HepG2 (cell line): ENCODE results near the gene SYS1. TPM values are rescaled to one million over a fixed set of nuclear protein-coding genes. Genes with fewer than 3 reads are reported as not detected.

Experiments
- ASH2L ChIP-seq: fragments of 300-600, 200-600 bp; sonication (generic); IDR thresholded peaks from 2 replicates; pipeline ENCODE4 v1.7.0; 2017; ENCODE audit warnings: low read depth, mild to moderate bottlenecking, moderate library complexity, mixed read lengths, low read length; ENCODE audit not compliant: insufficient read length
- EEA1 ChIP-seq: sonication (generic); formaldehyde crosslinking; IDR thresholded peaks from 2 replicates; pipeline ENCODE4 v1.5.1; 2020; ENCODE audit warnings: mild to moderate bottlenecking, missing genetic modification reagents, borderline replicate concordance
- FOXO4 ChIP-seq: sonication (generic); formaldehyde crosslinking; conservative IDR thresholded peaks from 2 replicates; pipeline ENCODE4 v1.8.1; 2023; ENCODE audit warnings: missing genetic modification reagents
- HOXA9 ChIP-seq: sonication (generic); formaldehyde crosslinking; IDR thresholded peaks from 2 replicates; pipeline ENCODE4 v1.8.1; 2022; ENCODE audit warnings: missing genetic modification reagents, mild to moderate bottlenecking, moderate library complexity, borderline replicate concordance
- MIER3 ChIP-seq: IDR thresholded peaks from 2 replicates; pipeline ENCODE4 v1.6.1; 2016; ENCODE audit warnings: missing compliant biosample characterization, borderline replicate concordance
- NFE2 ChIP-seq: sonication (generic); formaldehyde crosslinking; IDR thresholded peaks from 2 replicates; pipeline ENCODE4 v1.4.0; 2020; ENCODE audit warnings: missing genetic modification reagents
- PCBP2 ChIP-seq: fragments of 200-400 bp; formaldehyde crosslinking; optimal IDR thresholded peaks from 2 replicates; pipeline ENCODE3; 2018; ENCODE audit warnings: low read length, low read depth; ENCODE audit not compliant: poor library complexity, severe bottlenecking
- POGZ ChIP-seq: sonication (generic); formaldehyde crosslinking; IDR thresholded peaks from 2 replicates; pipeline ENCODE4 v1.4.0; 2020; ENCODE audit warnings: mild to moderate bottlenecking, missing genetic modification reagents
- SOX5 ChIP-seq: IDR thresholded peaks from 2 replicates; pipeline ENCODE4 v1.6.1; 2016; ENCODE audit warnings: borderline replicate concordance
- ZFYVE20 ChIP-seq: sonication (generic); formaldehyde crosslinking; IDR thresholded peaks from 2 replicates; pipeline ENCODE4 v1.8.0; 2023; ENCODE audit warnings: low read depth, mild to moderate bottlenecking, moderate library complexity, missing genetic modification reagents, borderline replicate concordance
- ZNF282 ChIP-seq: fragments of 450-650 bp; IDR thresholded peaks from 2 replicates; pipeline ENCODE4 v1.6.1; 2018; ENCODE audit not compliant: partially characterized antibody
- ZNF326 ChIP-seq: sonication (generic); formaldehyde crosslinking; IDR thresholded peaks from 2 replicates; pipeline ENCODE4 v1.4.0; 2020; ENCODE audit warnings: missing genetic modification reagents, borderline replicate concordance
- ZNF414 ChIP-seq: sonication (generic); formaldehyde crosslinking; IDR thresholded peaks from 2 replicates; pipeline ENCODE4 v1.5.0; 2020; ENCODE audit warnings: missing genetic modification reagents
- ZNF549 ChIP-seq: sonication (generic); formaldehyde crosslinking; IDR thresholded peaks from 2 replicates; pipeline ENCODE4 v1.5.0; 2020; ENCODE audit warnings: missing genetic modification reagents
- ZNF615 ChIP-seq: sonication (generic); formaldehyde crosslinking; IDR thresholded peaks from 2 replicates; pipeline ENCODE4 v1.5.0; 2020; ENCODE audit warnings: mild to moderate bottlenecking, missing genetic modification reagents, borderline replicate concordance
- ZNF773 ChIP-seq: sonication (generic); formaldehyde crosslinking; IDR thresholded peaks from 2 replicates; pipeline ENCODE4 v1.4.0; 2020; ENCODE audit warnings: missing genetic modification reagents, borderline replicate concordance
- ZSCAN22 ChIP-seq: sonication (generic); formaldehyde crosslinking; IDR thresholded peaks from 2 replicates; pipeline ENCODE4 v1.4.0; 2020; ENCODE audit warnings: mild to moderate bottlenecking, missing genetic modification reagents
- polyA plus RNA-seq, 8 experiments: library from polyadenylated mRNA; depleted of rRNA in 3 of 8; stranded (reverse) in 7 of 8; unstranded in 1 of 8; fragments of >200 nt; fragmentation: Illumina TruSeq in 4 of 8; extraction: Trizol in 4 of 8; gene quantifications; 2 replicates each; pipeline versions ENCODE4 v1.2.1 to v1.2.3, GENCODE V29; 2011 to 2016; ENCODE audit warnings: low read depth in 4 of 8, missing spikeins in 1 of 8, mixed read lengths in 1 of 8; ENCODE audit not compliant: insufficient read depth in 1 of 8
- total RNA-seq, 5 experiments: library from RNA; depleted of rRNA; stranded (reverse); fragments of >200 nt; fragmentation: Illumina TruSeq; extraction: Trizol; gene quantifications; 2 replicates each; pipeline ENCODE4 v1.2.3, GENCODE V29; 2016; ENCODE audit warnings: low read depth in 1 of 5
- TF ChIP-seq, protein P1 (sequence below): sonication (generic); formaldehyde crosslinking; IDR thresholded peaks from 2 replicates; pipeline ENCODE4 v1.8.0; 2022; ENCODE audit warnings: mild to moderate bottlenecking, missing genetic modification reagents; ENCODE audit not compliant: insufficient replicate concordance
- TF ChIP-seq, protein P2 (sequence below): sonication (generic); formaldehyde crosslinking; IDR thresholded peaks from 2 replicates; pipeline ENCODE4 v1.4.0; 2020; ENCODE audit warnings: mild to moderate bottlenecking, missing genetic modification reagents
- TF ChIP-seq, protein P3 (sequence below): sonication (generic); formaldehyde crosslinking; IDR thresholded peaks from 2 replicates; pipeline ENCODE4 v1.9.0; 2021; ENCODE audit warnings: missing genetic modification reagents, borderline replicate concordance

The SYS1 gene
- total and polyA plus RNA-seq, 2 of the 13 experiments (the other 11 are each of a cell fraction or from before 2014, with no cell fraction given): 38.3 to 65.6 TPM

- TF ChIP-seq MIER3 (peak; percentile 96), ZNF414 (0 out of 2 replicates have a peak, but pooled peaks have one; percentile 84), ASH2L (peak; percentile 97), HOXA9 (CRISPR knock-in tag) (0 out of 2 replicates have a peak, but pooled peaks have one; percentile 29), EEA1 (CRISPR knock-in tag) (peak; percentile 60; the same call in 1 of the 2 replicates), ZNF773 (CRISPR knock-in tag) (peak; percentile 81; the same call in 1 of the 2 replicates), PCBP2 (no peak), FOXO4 (no peak), SOX5 (CRISPR knock-in tag) (peak; percentile 54; the same call in 1 of the 2 replicates), ZNF615 (no peak), NFE2 (CRISPR knock-in tag) (peak; percentile 14), ZNF549 (CRISPR knock-in tag) (no peak; the same call in 1 of the 2 replicates), POGZ (peak; percentile 92), ZNF326 (no peak; the same call in 1 of the 2 replicates), ZSCAN22 (peak; percentile 85), ZFYVE20 (CRISPR knock-in tag) (peak; percentile 29; the same call in 1 of the 2 replicates), ZNF282 (no peak)
- TF ChIP-seq, protein P1, sequence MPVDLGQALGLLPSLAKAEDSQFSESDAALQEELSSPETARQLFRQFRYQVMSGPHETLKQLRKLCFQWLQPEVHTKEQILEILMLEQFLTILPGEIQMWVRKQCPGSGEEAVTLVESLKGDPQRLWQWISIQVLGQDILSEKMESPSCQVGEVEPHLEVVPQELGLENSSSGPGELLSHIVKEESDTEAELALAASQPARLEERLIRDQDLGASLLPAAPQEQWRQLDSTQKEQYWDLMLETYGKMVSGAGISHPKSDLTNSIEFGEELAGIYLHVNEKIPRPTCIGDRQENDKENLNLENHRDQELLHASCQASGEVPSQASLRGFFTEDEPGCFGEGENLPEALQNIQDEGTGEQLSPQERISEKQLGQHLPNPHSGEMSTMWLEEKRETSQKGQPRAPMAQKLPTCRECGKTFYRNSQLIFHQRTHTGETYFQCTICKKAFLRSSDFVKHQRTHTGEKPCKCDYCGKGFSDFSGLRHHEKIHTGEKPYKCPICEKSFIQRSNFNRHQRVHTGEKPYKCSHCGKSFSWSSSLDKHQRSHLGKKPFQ: peak; percentile 93
- TF ChIP-seq, protein P2, sequence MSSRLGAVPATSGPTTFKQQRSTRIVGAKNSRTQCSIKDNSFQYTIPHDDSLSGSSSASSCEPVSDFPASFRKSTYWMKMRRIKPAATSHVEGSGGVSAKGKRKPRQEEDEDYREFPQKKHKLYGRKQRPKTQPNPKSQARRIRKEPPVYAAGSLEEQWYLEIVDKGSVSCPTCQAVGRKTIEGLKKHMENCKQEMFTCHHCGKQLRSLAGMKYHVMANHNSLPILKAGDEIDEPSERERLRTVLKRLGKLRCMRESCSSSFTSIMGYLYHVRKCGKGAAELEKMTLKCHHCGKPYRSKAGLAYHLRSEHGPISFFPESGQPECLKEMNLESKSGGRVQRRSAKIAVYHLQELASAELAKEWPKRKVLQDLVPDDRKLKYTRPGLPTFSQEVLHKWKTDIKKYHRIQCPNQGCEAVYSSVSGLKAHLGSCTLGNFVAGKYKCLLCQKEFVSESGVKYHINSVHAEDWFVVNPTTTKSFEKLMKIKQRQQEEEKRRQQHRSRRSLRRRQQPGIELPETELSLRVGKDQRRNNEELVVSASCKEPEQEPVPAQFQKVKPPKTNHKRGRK: no peak
- TF ChIP-seq, protein P3, sequence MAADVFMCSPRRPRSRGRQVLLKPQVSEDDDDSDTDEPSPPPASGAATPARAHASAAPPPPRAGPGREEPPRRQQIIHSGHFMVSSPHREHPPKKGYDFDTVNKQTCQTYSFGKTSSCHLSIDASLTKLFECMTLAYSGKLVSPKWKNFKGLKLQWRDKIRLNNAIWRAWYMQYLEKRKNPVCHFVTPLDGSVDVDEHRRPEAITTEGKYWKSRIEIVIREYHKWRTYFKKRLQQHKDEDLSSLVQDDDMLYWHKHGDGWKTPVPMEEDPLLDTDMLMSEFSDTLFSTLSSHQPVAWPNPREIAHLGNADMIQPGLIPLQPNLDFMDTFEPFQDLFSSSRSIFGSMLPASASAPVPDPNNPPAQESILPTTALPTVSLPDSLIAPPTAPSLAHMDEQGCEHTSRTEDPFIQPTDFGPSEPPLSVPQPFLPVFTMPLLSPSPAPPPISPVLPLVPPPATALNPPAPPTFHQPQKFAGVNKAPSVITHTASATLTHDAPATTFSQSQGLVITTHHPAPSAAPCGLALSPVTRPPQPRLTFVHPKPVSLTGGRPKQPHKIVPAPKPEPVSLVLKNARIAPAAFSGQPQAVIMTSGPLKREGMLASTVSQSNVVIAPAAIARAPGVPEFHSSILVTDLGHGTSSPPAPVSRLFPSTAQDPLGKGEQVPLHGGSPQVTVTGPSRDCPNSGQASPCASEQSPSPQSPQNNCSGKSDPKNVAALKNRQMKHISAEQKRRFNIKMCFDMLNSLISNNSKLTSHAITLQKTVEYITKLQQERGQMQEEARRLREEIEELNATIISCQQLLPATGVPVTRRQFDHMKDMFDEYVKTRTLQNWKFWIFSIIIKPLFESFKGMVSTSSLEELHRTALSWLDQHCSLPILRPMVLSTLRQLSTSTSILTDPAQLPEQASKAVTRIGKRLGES (CRISPR knock-in tag): no peak
Measured at GRCh38 chr20:45362804-45363610, at the start of gene SYS1 (continued).
